Ammon's horn (tissue), 1 donor: ENCODE results near the gene NETO2.
"Not testable (repeated sequence)": the region's sequence is repeated elsewhere in the genome, so short reads cannot be mapped to it uniquely, and the experiment has no call there.

Source experiments
- DNase-seq: peaks from one replicate; pipeline ENCODE4 v3.0.0-alpha.2; 2016; ENCODE audit warnings: low spot score

The NETO2 gene

DNA sequence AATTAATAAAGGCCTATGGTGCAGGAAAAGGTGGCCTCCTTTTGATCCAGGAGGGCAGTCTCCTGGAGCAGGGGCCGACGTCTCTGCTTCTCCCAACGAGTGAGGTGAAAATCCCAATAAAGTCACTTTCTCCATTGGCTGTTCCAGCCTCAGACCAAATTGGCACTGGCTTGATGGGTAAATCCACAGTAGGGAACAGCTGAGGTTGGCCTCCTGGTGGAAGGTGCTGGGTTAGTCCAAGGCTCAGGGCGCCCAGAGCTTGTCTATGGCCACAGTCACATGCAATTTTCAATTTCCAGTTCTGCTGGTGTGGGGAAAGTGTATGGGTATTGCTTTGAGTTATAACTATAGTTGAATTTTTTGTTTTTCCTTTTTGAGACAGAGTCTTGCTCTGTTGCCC is 79.0 kb downstream of the NETO2 start:
- DNase-seq = no peak

DNA sequence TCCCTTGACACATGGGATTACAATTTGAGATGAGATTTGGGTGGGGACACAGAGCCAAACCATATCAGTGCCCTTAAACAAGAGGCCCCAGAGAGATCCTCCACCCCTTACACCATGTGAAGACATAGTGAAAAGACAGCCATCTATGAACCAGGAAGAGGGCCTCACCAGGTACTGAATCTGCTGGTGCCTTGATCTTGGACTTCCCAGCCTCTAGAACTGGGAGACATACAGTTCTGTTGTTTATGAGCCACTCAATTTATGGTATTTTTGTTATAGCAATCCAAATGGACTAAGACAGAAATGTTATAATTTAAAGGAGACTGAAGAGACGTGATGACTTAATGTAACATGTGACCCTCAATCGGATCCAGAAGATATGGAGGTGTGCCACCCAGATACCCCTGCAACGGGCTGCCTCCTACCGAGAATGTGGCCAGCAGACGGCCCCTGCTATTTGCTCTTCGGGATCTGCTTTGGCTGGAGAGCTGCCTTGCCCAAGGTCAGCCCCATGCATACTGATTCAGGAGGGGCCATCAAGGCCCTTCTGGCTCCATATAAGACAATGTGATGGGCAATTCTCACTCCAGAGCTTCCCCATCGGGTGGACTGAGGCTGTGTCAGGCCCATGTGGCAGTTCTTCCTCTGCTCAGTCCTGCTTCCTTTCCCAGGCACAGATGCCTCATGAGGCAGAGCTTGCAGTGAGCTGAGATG is 80.6 kb downstream of the NETO2 start:
- no peak for DNase-seq

DNA sequence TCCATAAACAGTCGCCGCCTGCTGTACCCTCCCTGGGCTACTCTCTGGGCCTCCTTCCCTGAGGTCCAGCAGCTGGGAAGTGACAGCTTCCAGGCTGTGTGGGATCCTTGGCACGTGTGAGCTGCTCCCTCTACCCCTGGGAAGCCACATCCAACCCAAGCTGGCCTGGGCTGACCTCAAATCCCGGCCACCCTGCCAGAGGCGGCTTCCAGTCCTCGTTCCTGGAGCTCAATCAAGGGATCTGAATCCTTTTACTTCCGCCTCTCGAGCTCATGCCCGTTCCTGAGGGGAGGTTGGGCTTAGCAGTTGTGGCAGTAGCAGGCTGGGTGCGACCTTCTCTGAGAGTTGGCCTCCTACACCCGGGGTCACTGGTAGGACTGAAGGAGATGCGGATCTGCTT is 82.5 kb downstream of the NETO2 start:
- no peak for DNase-seq

DNA sequence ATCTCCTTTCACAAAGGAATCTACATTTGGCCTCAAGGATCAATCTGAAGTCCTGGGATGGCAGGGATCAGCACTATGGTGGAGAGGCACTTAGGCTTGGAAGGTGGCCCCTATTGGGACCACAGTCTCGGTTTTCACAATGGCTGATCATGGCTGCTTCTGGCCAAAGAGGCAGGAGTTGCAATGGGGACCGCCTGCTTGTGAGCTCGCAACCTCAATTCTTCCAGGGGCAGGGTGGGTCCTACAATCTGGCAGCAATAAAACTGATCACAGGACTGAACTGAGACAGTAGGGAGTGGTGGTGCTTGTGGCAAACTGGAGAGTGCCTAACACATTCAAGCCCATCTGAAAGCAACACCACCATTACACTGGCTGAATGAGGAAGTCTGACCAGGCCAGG is 83.1 kb downstream of the NETO2 start:
- DNase-seq = no peak

DNA sequence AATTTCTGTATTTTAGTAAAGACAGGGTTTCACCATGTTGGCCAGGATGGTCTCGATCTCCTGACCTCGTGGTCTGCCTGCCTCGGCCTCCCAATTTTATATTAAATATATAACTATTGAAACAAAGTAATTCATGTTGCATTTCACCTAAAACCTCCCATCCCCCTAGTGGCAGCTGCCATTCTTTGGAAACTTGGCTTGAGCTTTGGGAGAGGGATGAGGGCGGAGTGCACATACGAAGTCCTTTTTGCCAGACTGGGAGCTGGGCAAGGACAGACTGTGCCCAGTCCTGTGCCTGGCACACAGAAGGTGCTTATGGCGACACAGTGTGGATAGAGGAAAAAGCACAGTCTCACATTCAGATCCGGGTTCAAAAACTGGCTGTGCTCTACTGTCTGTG is 83.8 kb downstream of the NETO2 start:
- DNase-seq = no peak

DNA sequence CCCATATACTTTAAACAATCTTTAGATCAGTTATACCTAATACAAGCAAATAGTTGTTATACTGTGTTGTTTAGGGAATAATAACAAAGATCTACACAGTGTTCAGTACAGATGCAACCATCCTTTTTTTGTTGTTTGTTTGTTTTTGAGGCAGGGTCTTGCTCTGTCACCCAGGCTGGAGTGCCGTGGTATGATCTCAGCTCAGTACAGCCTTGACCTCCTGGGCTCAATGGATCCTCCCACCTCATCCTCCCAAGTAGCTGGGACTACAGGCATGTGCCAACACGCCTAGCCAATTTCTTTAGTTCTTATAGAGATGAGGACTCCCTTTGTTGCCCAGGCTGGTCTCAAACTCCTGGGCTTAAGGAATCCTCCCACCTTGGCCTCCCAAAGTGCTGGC is 84.6 kb downstream of the NETO2 start:
- DNase-seq = not testable (repeated sequence)

DNA sequence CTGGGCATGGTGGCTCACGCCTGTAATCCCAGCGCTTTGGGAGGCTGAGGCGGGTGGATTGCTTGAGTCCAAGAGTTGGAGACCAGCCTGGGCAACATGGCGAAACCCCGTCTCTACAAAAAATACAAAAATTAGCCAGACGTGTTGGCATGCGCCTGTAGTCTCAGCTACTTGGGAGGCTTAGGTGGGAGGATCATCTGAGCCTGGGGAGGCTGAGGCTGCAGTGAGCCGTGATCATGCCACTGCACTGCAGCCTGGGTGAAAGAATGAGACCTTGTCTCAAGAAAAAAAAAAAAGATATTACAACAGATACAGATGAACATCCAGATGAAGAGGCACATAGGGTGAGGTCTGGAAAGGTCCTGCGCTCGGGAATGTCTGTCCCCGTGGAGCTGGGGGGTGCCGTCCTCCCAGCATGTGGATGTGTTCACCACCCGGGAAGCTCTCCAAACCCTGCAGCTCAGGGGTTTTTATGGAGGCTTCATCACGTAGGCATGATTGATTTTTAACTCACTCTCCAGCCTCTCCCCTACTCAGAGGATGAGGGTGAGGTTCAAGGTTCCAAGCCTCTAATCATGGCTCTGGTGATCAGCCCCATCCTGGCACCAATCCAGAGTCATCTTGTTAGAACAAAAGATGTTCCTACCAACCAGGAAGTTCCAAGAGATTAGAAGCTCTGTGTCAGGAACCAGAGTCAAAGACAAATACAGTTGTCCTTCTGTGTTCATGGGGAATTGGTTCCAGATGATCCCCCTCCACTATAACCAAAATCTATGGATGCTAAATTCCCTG is 85.3 kb downstream of the NETO2 start:
- no peak for DNase-seq

DNA sequence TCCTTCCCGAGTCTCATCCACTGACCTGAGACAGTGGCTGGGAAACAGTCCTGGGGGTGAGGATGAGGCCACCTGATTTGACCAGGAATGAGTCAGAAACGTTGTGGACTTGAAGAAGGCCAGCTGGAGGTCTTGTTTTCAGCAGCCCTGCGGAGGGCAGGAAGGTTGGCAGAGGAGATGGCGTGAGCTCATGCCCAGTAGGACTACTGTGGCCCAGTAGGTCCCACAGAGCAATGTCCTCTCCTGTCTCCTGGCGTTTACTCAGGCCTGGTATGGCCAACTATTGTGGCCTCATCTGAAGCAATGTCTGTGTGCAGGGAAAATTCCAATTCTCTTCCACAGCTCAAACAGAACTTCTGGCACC is 86.1 kb downstream of the NETO2 start:
- no peak for DNase-seq

DNA sequence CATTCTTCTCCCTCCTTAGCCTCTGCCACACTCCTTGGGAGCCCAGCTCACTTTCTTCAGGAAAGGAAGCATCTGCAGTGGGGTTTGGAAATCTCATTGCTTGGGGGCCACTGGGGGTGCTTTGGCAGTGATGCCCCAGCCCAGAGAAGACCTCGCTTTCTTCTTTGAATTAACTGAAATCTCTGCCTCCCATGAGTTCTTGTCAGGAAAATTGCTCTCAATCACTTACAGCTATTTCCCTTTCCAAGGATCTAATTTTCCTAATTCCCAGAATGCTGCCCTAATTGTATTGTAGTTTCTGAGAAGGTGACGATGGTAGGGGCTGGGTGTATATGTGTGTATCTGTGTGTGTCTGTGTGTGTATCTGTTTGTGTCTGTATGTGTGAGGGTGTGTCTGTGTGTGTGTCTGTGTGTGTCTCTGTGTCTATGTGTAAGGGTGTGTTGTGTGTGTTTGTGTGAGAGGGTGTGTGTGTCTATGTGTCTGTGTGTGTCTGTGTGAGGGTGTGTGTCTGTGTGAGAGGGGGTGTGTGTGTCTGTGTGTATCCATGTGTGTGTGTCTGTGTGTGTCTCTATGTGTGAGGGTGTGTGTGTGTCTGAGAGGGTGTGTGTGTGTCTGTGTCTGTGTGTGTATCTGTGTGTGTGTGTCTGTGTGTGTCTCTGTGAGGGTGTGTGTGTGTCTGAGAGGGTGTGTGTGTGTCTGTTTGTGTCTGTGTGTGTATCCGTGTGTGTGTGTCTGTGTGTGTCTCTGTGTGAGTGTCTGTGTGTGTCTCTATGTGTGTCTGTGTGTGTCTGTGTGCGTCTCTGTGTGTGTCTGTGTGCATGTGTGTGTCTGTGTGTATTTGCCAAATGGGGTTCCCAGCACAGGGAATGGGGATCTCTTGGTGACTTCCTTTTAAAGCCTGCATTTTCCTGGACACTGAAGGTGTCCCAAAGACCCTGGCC is 86.8 kb downstream of the NETO2 start:
- DNase-seq = no peak

DNA sequence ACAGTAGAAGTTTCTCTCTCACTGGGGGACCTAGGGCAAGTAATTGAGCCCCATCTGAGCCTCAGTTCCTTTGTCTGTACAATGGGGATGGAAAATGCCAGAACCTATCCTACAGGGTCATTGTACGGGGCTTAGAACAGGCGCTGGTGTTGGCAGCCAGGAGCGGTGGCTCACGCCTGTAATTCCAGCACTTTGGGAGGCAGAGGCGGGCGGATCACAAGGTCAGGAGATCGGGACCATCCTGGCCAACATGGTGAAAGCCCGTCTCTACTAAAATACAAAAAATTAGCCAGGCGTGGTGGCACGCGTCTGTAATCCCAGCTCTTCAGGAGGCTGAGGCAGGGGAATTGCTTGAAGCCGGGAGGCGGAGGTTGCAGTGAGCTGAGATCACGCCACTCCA is 87.7 kb downstream of the NETO2 start:
- DNase-seq = not testable (repeated sequence)

DNA sequence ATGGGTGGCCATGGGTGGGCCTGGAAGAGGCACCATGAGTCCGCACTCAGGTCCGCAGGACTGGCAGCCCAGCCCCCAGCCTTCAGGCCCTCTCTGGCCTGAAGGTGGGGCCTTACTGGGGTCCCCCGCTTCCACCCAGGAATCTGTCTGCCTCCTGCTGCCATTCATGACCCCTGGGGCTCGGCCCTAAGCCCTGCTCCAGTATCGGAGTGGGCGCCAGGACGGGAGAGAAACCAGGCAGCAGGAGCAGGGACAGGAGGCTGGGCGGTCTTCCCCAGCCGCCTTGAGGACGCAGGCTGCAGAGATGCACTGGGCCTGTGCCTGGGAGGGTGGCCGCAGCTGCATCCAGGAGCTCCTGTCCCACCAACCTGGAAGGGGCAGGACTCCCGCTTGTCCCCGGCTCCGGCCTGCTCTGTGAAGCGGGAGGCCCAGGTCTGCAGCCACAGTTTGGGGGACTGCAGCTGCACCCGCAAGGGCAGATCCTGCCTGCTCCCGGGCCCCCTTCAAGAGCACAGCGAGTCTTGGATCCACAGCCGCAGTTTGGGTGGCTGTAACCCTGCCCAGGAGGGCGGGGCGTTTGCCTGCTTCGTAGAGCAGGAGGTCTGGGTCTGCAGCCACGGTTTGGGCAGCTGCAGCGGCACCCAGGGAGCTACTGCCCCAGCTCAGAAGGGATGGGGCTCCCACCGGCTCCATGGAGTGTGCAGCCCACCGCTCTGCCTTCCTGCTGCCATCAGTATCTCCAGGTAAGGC is 88.4 kb downstream of the NETO2 start:
- no peak for DNase-seq

DNA sequence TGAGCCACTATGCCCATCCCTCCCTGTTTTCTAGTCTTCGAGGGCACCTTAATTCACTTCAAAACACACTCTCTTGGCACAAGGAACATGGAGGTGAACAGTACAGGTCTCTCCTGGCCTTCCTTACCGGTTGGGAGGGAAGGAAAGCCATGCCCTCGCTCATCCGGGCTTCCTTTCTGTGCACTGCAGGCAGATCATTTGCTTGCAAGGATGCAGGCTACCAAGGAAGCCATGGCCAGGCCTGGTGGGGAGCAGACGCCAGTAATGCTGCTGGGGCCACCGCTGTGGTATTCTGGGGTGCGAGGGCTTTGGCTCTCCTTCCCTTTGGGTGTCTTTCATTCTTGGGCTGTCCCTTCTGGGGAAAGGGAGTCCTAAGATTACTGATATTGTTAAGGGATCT is 89.4 kb downstream of the NETO2 start:
- DNase-seq = no peak

DNA sequence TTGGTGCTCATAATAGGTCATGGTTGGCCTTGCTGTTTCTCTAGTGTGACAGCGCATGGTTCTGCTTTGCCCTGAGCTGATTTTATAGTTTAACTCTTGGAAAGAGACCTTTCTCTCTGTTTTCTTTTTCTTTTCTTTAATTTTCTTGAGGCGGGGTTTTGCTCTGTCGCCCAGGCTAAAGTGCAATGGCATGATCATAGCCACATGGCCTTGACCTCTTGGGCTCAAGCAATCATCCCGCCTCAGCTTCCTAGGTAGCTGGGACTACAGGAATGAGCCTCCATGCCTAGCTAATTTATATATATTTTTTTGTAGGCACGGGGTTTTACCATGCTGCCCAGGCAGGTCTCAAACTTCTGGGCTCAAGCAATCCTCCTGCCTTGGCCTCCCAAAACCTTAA is 89.8 kb downstream of the NETO2 start:
- no peak for DNase-seq

DNA sequence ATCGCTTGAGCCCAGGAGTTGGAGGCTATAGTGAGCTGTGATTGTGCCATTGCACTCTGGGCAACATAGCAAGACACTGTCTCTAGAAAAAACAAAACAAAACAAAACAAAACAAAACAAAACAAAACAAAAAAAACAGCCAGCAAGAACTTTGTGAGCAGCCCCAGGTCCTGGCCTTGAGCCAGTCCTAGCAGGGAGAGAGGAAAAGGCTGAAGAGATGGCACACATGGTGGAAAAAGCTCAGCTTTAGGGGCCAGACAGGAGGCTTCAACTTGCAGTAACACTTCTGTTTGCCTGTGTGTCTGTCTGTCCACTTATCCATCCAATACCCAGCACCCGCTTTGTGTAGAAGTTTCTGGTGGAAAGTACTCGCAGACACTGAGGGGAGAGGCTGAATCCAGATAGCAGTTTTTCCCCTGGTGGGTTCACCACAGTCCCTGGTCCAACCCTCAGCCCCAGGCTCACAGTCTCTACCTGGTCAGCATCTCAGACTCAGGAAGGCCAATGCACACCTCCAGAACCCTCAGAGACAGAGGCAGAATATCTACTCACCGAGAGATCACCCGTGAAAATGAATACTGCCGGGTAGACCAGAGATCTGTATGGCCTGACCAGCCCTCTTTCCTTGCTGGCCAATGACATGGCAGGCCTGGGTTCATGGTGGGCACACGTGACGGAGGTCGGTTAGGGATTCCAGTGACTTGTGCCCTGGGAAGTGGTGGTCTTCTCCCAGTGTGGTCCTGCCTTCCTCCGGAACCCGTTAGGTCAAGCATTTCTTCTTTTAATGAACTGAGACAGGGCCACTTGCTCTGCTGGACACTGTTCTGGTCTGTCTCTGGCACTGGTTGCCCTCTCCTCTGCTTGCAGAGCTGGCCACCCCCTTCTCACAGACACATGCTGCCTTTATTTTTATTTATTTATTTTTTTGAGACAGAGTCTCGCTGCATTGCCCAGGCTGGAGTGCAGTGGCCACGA is 90.8 kb downstream of the NETO2 start:
- DNase-seq = no peak

DNA sequence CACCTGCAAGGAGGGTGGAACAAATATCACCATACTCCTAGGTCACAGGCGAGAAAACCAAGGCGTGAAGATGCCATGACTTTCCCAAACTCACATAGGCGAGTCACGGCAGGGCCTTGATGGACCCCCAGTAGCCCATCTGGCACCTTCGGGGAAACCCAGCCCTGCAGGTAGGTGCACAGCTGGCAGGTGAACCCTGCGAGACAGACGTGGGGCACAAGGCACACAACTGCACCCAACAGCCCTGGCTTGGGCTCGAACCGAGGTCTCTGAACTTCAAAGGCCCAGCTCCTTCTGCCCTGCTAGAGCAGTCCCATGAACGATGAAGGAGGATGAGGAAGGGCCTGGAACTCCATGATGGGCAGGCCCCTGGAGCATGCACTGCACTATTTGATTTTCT is 92.7 kb downstream of the NETO2 start:
- no peak for DNase-seq

DNA sequence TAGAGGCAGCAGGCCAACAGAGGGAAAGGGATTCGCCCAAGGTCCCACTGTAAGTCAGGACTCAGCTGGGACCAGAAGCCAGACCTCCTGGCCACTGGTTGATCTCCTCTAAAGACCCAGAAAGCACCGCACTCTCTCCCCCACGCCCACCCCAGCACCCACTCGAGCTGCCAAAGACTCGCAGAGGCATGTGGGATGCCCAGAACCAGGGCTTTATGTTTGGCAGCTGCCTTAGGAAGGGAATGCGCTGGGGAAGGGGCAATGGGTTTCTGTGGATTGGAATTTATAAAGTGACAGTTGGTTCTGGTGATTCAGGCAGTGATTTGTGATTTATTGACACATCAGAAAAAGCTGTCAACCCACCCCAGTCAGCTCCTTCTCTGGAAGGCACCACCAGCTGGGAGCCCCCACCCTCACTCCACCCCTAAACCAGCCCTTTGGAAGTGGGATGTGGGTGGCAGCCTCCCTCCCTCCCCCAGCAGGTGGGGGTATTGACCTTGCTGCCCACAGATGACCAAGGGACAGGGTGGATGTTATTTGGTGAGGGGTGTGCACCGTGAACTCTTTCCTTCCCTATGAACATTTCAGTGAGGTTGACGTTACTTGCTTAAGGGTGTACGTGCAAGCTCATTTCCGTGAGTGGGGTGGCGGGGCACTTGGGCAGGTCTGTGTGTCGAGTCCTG is 93.7 kb downstream of the NETO2 start:
- no peak for DNase-seq

DNA sequence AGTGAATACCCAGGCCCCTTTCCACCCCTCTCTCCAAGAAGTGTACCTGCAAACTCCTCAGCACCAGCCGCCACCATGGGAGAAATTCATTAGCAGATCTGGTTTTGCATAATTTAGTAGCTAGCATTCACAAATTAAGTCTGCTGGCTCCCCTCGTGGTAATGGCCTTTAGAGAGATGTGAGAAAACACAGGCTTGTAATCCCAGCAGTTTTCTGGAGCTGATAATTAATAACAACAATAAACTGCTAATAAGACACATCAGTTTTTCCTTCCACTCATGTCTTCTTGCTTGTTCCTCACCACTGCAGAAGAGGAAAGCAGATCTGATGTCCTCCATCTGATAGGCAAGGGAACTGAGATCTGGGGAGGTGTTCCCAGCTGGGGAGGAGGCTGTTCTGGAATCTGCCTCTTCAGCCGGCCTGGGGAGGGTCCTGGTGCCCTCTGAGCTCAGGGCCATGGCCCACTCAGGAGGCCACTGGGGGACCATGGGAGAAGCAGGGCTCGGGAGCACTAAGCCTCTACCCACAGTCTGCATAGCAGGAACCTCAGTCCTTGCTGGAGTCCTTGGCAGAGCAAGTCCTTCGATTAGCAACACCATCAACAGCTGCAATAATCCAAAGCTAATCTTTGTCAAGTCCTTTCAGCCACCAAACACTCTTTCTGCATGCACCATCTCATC is 96.1 kb downstream of the NETO2 start:
- no peak for DNase-seq

DNA sequence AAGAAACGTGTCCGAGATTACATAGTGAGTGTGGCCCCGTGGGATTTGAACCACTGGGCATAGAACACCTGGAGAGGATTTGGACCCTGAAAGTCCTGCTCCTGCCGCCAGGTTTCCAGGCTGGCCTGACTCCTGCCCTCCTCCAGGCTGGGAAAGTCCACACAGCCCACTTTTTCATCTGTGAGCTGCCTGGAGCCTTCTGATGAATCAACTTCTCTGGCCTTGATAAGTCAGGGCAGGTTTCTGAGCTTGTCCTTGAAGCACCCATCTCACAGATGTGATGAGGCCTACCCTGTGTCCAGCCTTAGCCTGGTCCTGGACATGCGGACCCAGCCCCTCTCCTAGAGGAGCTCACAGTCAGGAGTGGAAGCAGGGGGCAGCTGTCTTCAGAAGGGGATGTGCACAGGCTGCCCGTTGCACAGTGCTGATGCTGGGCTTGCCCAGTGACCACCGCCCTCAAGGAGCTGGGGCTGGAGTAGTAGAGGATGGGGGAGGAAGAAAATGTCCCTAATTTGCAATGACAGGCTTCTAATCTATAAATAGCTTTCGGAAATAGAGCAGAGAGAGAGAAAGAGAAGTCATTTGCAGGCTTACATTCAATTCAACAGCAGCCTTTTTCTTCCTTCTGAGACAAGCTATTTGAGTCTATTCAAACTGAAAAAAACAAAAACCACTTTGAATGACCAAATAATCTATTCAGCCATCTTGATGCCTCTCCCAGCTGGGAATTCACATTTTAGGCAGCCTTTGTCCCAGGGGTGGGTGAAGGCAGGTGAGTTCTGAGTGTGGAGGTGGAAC is 96.8 kb downstream of the NETO2 start:
- no peak for DNase-seq

DNA sequence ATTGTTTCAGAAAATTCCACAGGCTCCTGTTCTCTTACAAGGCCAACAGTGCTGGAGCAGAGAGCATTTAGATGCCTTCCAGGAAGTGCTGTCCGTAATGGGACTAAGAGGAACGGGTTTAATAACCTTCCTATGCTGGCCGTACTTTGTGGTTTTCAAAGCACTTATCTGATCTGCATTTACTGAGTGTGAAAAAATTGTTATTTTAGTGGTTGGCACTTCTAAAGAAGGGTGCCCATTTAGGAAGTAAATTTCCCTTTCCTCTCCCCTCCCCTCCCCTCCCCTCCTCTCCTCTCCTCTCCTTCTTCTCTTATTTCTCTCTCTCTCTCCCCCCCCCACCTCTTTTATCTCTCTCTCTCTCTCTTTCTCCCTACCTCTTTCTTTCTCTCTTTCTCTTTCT is 98.3 kb downstream of the NETO2 start:
- no peak for DNase-seq
